MCF 10A (cell line): ENCODE results near the gene BRAP. TPM values are rescaled to one million over a fixed set of nuclear protein-coding genes. Genes with fewer than 3 reads are reported as not detected.

Experiments used
- BruUV-seq: library from RNA; stranded (reverse); fragments of 400-500 nt; replicated peaks from 2 replicates; lab custom pipeline; 2021; lab: Mats Ljungman, UMichigan
- CTCF ChIA-PET: fragments of 300-600 bp; sonication (Branson Sonifier 250); formaldehyde crosslinking; extraction: SDS; loops from one replicate; lab custom pipeline; 2021; ENCODE audit warnings: antibody characterized with exemption, inconsistent platforms; lab: Yijun Ruan, JAX
- POLR2A ChIA-PET: fragments of 300-600, 350-650 bp; sonication (Branson Sonifier 250); formaldehyde crosslinking; extraction: SDS; loops from one replicate; lab custom pipeline; 2020; ENCODE audit warnings: antibody characterized with exemption, inconsistent platforms; lab: Yijun Ruan, JAX
- DNase-seq: peaks from one replicate; pipeline ENCODE4 v3.0.0-alpha.2; 2018; ENCODE audit not compliant: unreplicated experiment
- H3K27ac Mint-ChIP-seq: one replicate; pipeline ENCODE4 v1.8.0; 2022; ENCODE audit warnings: mild to moderate bottlenecking, low read depth, mixed read lengths; ENCODE audit not compliant: unreplicated experiment
- H3K27me3 Mint-ChIP-seq: one replicate; pipeline ENCODE4 v1.8.0; 2022; ENCODE audit warnings: mixed read lengths; ENCODE audit not compliant: insufficient read depth, unreplicated experiment
- H3K36me3 Mint-ChIP-seq: one replicate; pipeline ENCODE4 v1.8.0; 2022; ENCODE audit warnings: mild to moderate bottlenecking, moderate library complexity, mixed read lengths; ENCODE audit not compliant: insufficient read depth, unreplicated experiment
- H3K4me1 Mint-ChIP-seq: one replicate; pipeline ENCODE4 v1.8.0; 2022; ENCODE audit warnings: mixed read lengths; ENCODE audit not compliant: insufficient read depth, unreplicated experiment
- H3K4me3 Mint-ChIP-seq: one replicate; pipeline ENCODE4 v1.8.0; 2022; ENCODE audit warnings: mild to moderate bottlenecking, moderate library complexity, mixed read lengths; ENCODE audit not compliant: unreplicated experiment
- H3K9me3 Mint-ChIP-seq: one replicate; pipeline ENCODE4 v1.8.0; 2022; ENCODE audit warnings: mixed read lengths; ENCODE audit not compliant: unreplicated experiment
- intact Hi-C: fragments of 100-400 bp; cut with micrococcal nuclease; formaldehyde crosslinking; loops from 2 replicates; pipeline ENCODE4 v1.14.1; 2022
- total RNA-seq: library from RNA; stranded (reverse); gene quantifications from 2 replicates; pipeline ENCODE4 v1.2.3, GENCODE V29; 2022
- TF ChIP-seq, protein P1 (sequence below): fragments of 200-600 bp; IDR thresholded peaks from one replicate; pipeline ENCODE4 v1.8.0; 2022; ENCODE audit warnings: antibody characterized with exemption, mild to moderate bottlenecking; ENCODE audit not compliant: unreplicated experiment

Gene BRAP
- total RNA-seq, 1 experiment from 2014 or later = 24.4 TPM

DNA sequence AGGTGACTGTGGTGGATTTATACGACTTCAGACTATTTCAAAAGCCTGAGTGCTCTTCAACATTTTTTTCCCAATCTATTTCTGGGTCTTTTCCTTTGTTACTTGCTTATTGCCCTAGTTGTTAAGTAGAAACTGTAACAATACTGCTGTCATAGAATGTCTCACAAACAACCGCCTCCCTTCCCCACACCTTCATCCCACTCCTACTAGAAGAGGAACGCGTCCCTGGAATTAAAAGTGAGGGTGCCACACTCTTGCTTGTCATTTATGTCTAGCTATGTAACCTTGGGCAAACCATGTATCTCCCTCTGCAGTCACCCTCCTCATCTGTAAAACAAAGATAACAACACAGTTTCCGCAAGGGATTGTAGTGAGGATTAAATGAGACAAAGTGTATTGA, 8.6 kb downstream of the BRAP start:
- no peaks in the 10 kb centered on the region for H3K4me1 Mint-ChIP-seq
- no peak overlapping the region for H3K4me3 Mint-ChIP-seq
- DNase-seq = no peak
- H3K36me3 Mint-ChIP-seq = peaks cover 96% of the 10 kb centered on the region
- no peak overlapping the region for H3K27ac Mint-ChIP-seq
- TF ChIP-seq, protein P1, sequence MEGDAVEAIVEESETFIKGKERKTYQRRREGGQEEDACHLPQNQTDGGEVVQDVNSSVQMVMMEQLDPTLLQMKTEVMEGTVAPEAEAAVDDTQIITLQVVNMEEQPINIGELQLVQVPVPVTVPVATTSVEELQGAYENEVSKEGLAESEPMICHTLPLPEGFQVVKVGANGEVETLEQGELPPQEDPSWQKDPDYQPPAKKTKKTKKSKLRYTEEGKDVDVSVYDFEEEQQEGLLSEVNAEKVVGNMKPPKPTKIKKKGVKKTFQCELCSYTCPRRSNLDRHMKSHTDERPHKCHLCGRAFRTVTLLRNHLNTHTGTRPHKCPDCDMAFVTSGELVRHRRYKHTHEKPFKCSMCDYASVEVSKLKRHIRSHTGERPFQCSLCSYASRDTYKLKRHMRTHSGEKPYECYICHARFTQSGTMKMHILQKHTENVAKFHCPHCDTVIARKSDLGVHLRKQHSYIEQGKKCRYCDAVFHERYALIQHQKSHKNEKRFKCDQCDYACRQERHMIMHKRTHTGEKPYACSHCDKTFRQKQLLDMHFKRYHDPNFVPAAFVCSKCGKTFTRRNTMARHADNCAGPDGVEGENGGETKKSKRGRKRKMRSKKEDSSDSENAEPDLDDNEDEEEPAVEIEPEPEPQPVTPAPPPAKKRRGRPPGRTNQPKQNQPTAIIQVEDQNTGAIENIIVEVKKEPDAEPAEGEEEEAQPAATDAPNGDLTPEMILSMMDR = no peak
- BruUV-seq = no TSS peak
- H3K9me3 Mint-ChIP-seq = no peaks in the 10 kb centered on the region
- intact Hi-C loops = no loop called here
- H3K27me3 Mint-ChIP-seq = no peaks in the 10 kb centered on the region
- ChIA-PET POLR2A (interaction anchor here (1.8 kb wide), 1 partner anchor 8 kb away, joined by 7 read pairs; the partner anchor contains the start of genes ACAD10 and BRAP), CTCF (interaction anchor here (0.6 to 0.7 kb wide), 2 partner anchors 166 to 1371 kb away, joined by 3 read pairs; no protein-coding TSS in a partner anchor)

DNA sequence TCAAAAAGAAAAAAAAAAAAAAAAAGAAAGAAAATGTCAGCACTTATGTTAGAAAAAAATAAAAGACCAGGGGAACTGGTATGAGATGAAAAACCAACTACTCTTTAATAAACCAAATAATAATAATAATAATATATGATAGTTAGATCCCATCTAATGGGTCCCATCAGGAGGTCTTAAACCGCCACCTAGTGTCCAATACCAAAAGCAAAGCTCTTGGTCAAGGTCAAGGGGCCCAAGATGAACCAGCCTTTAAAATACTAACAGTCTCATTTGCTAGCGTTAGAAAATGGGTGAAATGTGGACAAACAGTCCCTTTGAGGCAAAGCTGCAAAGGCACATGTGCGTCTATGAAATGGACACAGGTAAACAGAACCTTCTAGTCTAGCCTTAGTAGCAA, 12.3 kb downstream of the BRAP start:
- POLR2A ChIA-PET = interaction anchor here (0.9 to 1.9 kb wide), 2 partner anchors 12 kb away, joined by 7 to 8 read pairs; partner anchors contain the start of genes ACAD10 and BRAP
- BruUV-seq = no TSS peak
- Mint-ChIP-seq H3K36me3 (peaks cover 96% of the 10 kb centered on the region), H3K27me3 (no peaks in the 10 kb centered on the region), H3K4me3 (no peak overlapping the region), H3K27ac (no peak overlapping the region), H3K4me1 (no peaks in the 10 kb centered on the region), H3K9me3 (no peaks in the 10 kb centered on the region)
- TF ChIP-seq, protein P1 = peak; percentile 32
- CTCF ChIA-PET = interaction anchor here (0.6 to 1.8 kb wide), 8 partner anchors 10 to 792 kb away, joined by 3 to 7 read pairs (median 4); no protein-coding TSS in a partner anchor
- peak; percentile 46 for DNase-seq
- intact Hi-C loops = loop anchor here (5.0 kb wide), 1 partner anchor 276 kb away; no protein-coding TSS in a partner anchor

DNA sequence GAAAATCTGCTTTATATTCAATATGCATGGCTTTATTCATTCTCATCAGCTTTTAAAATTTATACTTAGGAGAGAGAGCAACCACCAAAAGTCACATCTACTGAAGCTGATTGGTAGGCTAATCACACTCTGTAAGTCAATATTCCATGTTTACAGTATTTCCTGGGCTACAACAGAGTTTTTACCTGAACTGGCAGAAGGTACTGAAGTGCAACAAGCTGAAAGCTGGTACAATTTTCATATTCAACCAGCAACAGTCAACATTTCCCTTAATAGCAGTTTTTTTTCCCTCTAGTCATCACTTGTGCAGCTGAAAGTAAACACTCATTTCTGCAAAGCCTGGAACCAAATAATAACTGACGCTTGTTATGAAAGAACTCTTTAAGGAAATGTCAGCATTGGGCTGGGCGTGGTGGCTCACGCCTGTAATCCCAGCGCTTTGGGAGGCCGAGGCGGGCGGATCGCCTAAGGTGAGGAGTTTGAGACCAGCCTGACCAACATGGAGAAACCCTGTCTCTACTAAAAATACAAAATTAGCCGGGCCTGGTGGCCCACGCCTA, 12.9 kb downstream of the BRAP start:
- H3K4me3 Mint-ChIP-seq = no peak overlapping the region
- H3K4me1 Mint-ChIP-seq = no peaks in the 10 kb centered on the region
- TF ChIP-seq, protein P1 = no peak
- peaks cover 96% of the 10 kb centered on the region for H3K36me3 Mint-ChIP-seq
- no peak for DNase-seq
- intact Hi-C loops = loop anchor here (5.0 kb wide), 1 partner anchor 276 kb away; no protein-coding TSS in a partner anchor
- no peaks in the 10 kb centered on the region for H3K27me3 Mint-ChIP-seq
- no peak overlapping the region for H3K27ac Mint-ChIP-seq
- no TSS peak for BruUV-seq
- no peaks in the 10 kb centered on the region for H3K9me3 Mint-ChIP-seq
- ChIA-PET CTCF (interaction anchor here (1.1 kb wide), 1 partner anchor 9 kb away, joined by 4 read pairs; no protein-coding TSS in a partner anchor), POLR2A (interaction anchor here (0.9 to 1.6 kb wide), 2 partner anchors 11 to 13 kb away, joined by 3 to 7 read pairs; partner anchors contain the start of genes ACAD10 and BRAP)
